Mesendoderm (in vitro differentiated cells): ENCODE measurements around the gene FA2H.
"Not testable (repeated sequence)": the region's sequence is repeated elsewhere in the genome, so short reads cannot be mapped to it uniquely, and the experiment has no call there.

ENCODE experiments used
- DNase-seq: peaks from one replicate; pipeline ENCODE4 v3.0.0; 2013
- H2AK5ac ChIP-seq: 2 replicates; pipeline ENCODE4 v1.6.1; 2013; ENCODE audit warnings: low read length, inconsistent platforms
- H2BK120ac ChIP-seq: 2 replicates; pipeline ENCODE4 v1.6.1; 2013; ENCODE audit warnings: low read depth, mild to moderate bottlenecking, low read length, moderate library complexity, mixed read lengths
- H2BK15ac ChIP-seq: replicated peaks from 2 replicates; pipeline ENCODE4 v1.6.1; 2013; ENCODE audit warnings: low read depth, mild to moderate bottlenecking, moderate library complexity
- H2BK5ac ChIP-seq: 2 replicates; pipeline ENCODE4 v1.6.1; 2013; ENCODE audit warnings: low read length, inconsistent platforms
- H3K18ac ChIP-seq: 2 replicates; pipeline ENCODE4 v1.6.1; 2013; ENCODE audit warnings: mild to moderate bottlenecking, low read length, mixed read lengths
- H3K23ac ChIP-seq: one replicate; pipeline ENCODE4 v1.6.1; 2013; ENCODE audit warnings: low read length
- H3K27ac ChIP-seq: 2 replicates; pipeline ENCODE4 v1.5.1; 2013; ENCODE audit warnings: low read depth, mild to moderate bottlenecking, inconsistent platforms, low read length, moderate library complexity
- H3K27me3 ChIP-seq: 2 replicates; pipeline ENCODE4 v1.6.1; 2013; ENCODE audit warnings: low read length, control low read depth, mild to moderate bottlenecking, inconsistent platforms; ENCODE audit not compliant: insufficient read depth, poor library complexity
- H3K36me3 ChIP-seq: 2 replicates; pipeline ENCODE4 v1.6.1; 2013; ENCODE audit warnings: low read length, inconsistent platforms; ENCODE audit not compliant: control insufficient read depth, insufficient read depth
- H3K4ac ChIP-seq: one replicate; pipeline ENCODE4 v1.6.1; 2013; ENCODE audit warnings: low read depth, mild to moderate bottlenecking, low read length, moderate library complexity
- H3K4me1 ChIP-seq: 2 replicates; pipeline ENCODE4 v1.6.1; 2013; ENCODE audit warnings: low read depth, low read length, inconsistent platforms; ENCODE audit not compliant: control insufficient read depth
- H3K4me2 ChIP-seq: 2 replicates; pipeline ENCODE4 v1.6.1; 2013; ENCODE audit warnings: low read length
- H3K4me3 ChIP-seq: 2 replicates; pipeline ENCODE4 v1.5.1; 2013; ENCODE audit warnings: mild to moderate bottlenecking, low read length
- H3K56ac ChIP-seq: one replicate; pipeline ENCODE4 v1.6.1; 2013; ENCODE audit warnings: low read length
- H3K79me1 ChIP-seq: 2 replicates; pipeline ENCODE4 v1.6.1; 2013; ENCODE audit warnings: low read length, inconsistent platforms
- H3K79me2 ChIP-seq: 2 replicates; pipeline ENCODE4 v1.6.1; 2013; ENCODE audit warnings: mild to moderate bottlenecking, low read length; ENCODE audit not compliant: control insufficient read depth, insufficient read depth
- H3K9ac ChIP-seq: 2 replicates; pipeline ENCODE4 v1.6.1; 2013; ENCODE audit warnings: low read length, inconsistent platforms
- H4K5ac ChIP-seq: one replicate; pipeline ENCODE4 v1.6.1; 2013; ENCODE audit warnings: low read length
- H4K8ac ChIP-seq: one replicate; pipeline ENCODE4 v1.6.1; 2013; ENCODE audit warnings: low read depth, mild to moderate bottlenecking, control low read depth, low read length, moderate library complexity
- WGBS: extraction: QIAGEN DNeasy Blood & Tissue Kit; methylation state at CpG from one replicate; pipeline ENCODE4 v1.1.7; 2013; ENCODE audit warnings: low lambda C conversion rate, missing lambda C conversion rate; ENCODE audit not compliant: insufficient coverage; ENCODE audit errors: extremely low coverage; 5-methylcytosine and 5-hydroxymethylcytosine counted together

Gene FA2H

GRCh38 chr16:74724820-74725549 lies 49.6 kb downstream of the FA2H start:
- H3K27ac ChIP-seq, result no peak overlapping the region

GRCh38 chr16:74723256-74723655 lies 51.4 kb downstream of the FA2H start:
- Histone ChIP-seq H2BK5ac (no peak overlapping the region), H3K4me3 (no peak overlapping the region), H3K4me1 (no peaks in the 10 kb centered on the region), H3K56ac (no peak overlapping the region), H4K8ac (no peak overlapping the region), H3K18ac (no peak overlapping the region), H3K4ac (no peak overlapping the region), H3K79me1 (no peaks in the 10 kb centered on the region), H3K36me3 (no peaks in the 10 kb centered on the region), H3K4me2 (no peak overlapping the region), H2BK120ac (no peak overlapping the region), H2AK5ac (no peak overlapping the region), H3K27ac (no peak overlapping the region), H3K23ac (no peak overlapping the region), H3K79me2 (no peaks in the 10 kb centered on the region), H3K9ac (no peak overlapping the region), H3K27me3 (no peaks in the 10 kb centered on the region), H2BK15ac (no peak overlapping the region), H4K5ac (no peak overlapping the region)
- WGBS, result no CpG with 5 or more reads among the region's 7 CpGs
- no peak for DNase-seq

More at GRCh38 chr16:74724820-74725549, 49.6 kb downstream of the FA2H start:
- Histone ChIP-seq H3K4me2 (no peak overlapping the region), H2BK15ac (no peak overlapping the region), H3K4me3 (no peak overlapping the region), H4K8ac (no peak overlapping the region), H3K79me1 (no peaks in the 10 kb centered on the region), H3K56ac (no peak overlapping the region), H3K36me3 (no peaks in the 10 kb centered on the region), H3K27me3 (no peaks in the 10 kb centered on the region), H3K23ac (no peak overlapping the region), H3K4ac (no peak overlapping the region), H3K9ac (no peak overlapping the region), H3K4me1 (peaks cover 3% of the 10 kb centered on the region), H2BK120ac (no peak overlapping the region), H4K5ac (no peak overlapping the region), H2BK5ac (no peak overlapping the region), H2AK5ac (no peak overlapping the region), H3K79me2 (no peaks in the 10 kb centered on the region), H3K18ac (no peak overlapping the region)
- no CpG with 5 or more reads among the region's 19 CpGs for WGBS
- no peak for DNase-seq

- H2BK120ac ChIP-seq, H3K23ac ChIP-seq, H3K4ac ChIP-seq, H3K27ac ChIP-seq, H3K9ac ChIP-seq, H4K5ac ChIP-seq, H4K8ac ChIP-seq, H3K4me1 ChIP-seq, H3K27me3 ChIP-seq, H3K4me2 ChIP-seq, DNase-seq, H2AK5ac ChIP-seq, H3K56ac ChIP-seq, H3K18ac ChIP-seq, H3K79me2 ChIP-seq, H3K79me1 ChIP-seq, H3K4me3 ChIP-seq, H3K36me3 ChIP-seq, H2BK5ac ChIP-seq, H2BK15ac ChIP-seq: not testable (repeated sequence)
- no CpG with 5 or more reads among the region's 2 CpGs for WGBS
Measured at GRCh38 chr16:74722156-74722555, 52.5 kb downstream of the FA2H start.

DNA sequence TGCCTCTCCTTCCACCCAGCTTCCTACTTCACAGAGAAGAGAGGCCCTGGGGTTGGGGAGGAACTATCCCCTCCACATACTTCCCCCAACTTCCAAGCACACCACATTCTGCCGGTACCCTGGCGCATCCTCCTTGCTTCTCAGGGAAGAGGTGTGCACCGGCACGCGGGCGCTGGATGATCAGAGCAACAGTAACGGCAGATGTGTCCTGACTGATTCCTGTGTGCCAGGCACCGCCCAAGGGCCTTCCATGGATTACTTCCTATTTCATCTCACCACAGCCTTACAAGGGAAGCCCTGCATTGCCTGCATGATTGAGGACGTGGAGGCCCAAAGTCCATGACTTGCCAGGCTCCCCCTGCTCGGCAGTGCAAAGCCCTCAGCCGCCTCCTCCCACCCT lies 52.9 kb downstream of the FA2H start:
- no peak overlapping the region for H2BK15ac ChIP-seq
- H3K56ac ChIP-seq, result no peak overlapping the region
- no peak overlapping the region for H2AK5ac ChIP-seq
- H3K27me3 ChIP-seq, result no peaks in the 10 kb centered on the region
- no peak overlapping the region for H3K4ac ChIP-seq
- no peak overlapping the region for H3K23ac ChIP-seq
- H3K4me1 ChIP-seq, result no peaks in the 10 kb centered on the region
- H3K27ac ChIP-seq, result no peak overlapping the region
- H3K9ac ChIP-seq, result no peak overlapping the region
- no peak overlapping the region for H4K5ac ChIP-seq
- DNase-seq, result no peak
- no peak overlapping the region for H3K4me2 ChIP-seq
- no peak overlapping the region for H2BK5ac ChIP-seq
- no peak overlapping the region for H2BK120ac ChIP-seq
- no peaks in the 10 kb centered on the region for H3K79me2 ChIP-seq
- no CpG with 5 or more reads among the region's 11 CpGs for WGBS
- no peak overlapping the region for H4K8ac ChIP-seq
- H3K18ac ChIP-seq, result no peak overlapping the region
- H3K36me3 ChIP-seq, result no peaks in the 10 kb centered on the region
- H3K4me3 ChIP-seq, result no peak overlapping the region
- no peaks in the 10 kb centered on the region for H3K79me1 ChIP-seq

GRCh38 chr16:74720579-74720978 lies 54.0 kb downstream of the FA2H start:
- 100% methylated on average over 1 of the region's 5 CpGs for WGBS
- no peak for DNase-seq

More at GRCh38 chr16:74720579-74720978, 54.0 kb downstream of the FA2H start:
- no peak overlapping the region for H4K8ac ChIP-seq
- no peak overlapping the region for H3K4me3 ChIP-seq
- no peak overlapping the region for H4K5ac ChIP-seq
- no peak overlapping the region for H3K4ac ChIP-seq
- no peak overlapping the region for H2BK120ac ChIP-seq
- no peak overlapping the region for H3K9ac ChIP-seq
- no peak overlapping the region for H2BK15ac ChIP-seq
- no peak overlapping the region for H3K56ac ChIP-seq
- no peak overlapping the region for H2BK5ac ChIP-seq
- no peaks in the 10 kb centered on the region for H3K79me2 ChIP-seq
- H3K79me1 ChIP-seq, result no peaks in the 10 kb centered on the region
- no peak overlapping the region for H3K18ac ChIP-seq
- no peak overlapping the region for H3K27ac ChIP-seq
- no peak overlapping the region for H3K4me2 ChIP-seq
- no peaks in the 10 kb centered on the region for H3K27me3 ChIP-seq
- no peaks in the 10 kb centered on the region for H3K4me1 ChIP-seq
- no peaks in the 10 kb centered on the region for H3K36me3 ChIP-seq
- no peak overlapping the region for H2AK5ac ChIP-seq
- H3K23ac ChIP-seq, result no peak overlapping the region
